DOHH2 (cell line): ENCODE measurements around the gene TPRN.

Experiments used
- EZH2phosphoT487 ChIP-seq: fragments of 200-600 bp; sonication (generic); IDR thresholded peaks from 2 replicates; pipeline ENCODE4 v1.6.1; 2017; ENCODE audit warnings: borderline replicate concordance, mild to moderate bottlenecking, antibody characterized with exemption, low read length, moderate library complexity, mixed read lengths
- TF ChIP-seq, protein P1 (sequence below): fragments of 200-600 bp; sonication (generic); IDR thresholded peaks from one replicate; pipeline ENCODE4 v1.5.1; 2014; ENCODE audit warnings: antibody characterized with exemption, mild to moderate bottlenecking, low read depth, low read length; ENCODE audit not compliant: poor library complexity, severe bottlenecking

GRCh38 chr9:137228506-137228967 is 28.0 kb upstream of the TPRN start:
- TF ChIP-seq, protein P1, sequence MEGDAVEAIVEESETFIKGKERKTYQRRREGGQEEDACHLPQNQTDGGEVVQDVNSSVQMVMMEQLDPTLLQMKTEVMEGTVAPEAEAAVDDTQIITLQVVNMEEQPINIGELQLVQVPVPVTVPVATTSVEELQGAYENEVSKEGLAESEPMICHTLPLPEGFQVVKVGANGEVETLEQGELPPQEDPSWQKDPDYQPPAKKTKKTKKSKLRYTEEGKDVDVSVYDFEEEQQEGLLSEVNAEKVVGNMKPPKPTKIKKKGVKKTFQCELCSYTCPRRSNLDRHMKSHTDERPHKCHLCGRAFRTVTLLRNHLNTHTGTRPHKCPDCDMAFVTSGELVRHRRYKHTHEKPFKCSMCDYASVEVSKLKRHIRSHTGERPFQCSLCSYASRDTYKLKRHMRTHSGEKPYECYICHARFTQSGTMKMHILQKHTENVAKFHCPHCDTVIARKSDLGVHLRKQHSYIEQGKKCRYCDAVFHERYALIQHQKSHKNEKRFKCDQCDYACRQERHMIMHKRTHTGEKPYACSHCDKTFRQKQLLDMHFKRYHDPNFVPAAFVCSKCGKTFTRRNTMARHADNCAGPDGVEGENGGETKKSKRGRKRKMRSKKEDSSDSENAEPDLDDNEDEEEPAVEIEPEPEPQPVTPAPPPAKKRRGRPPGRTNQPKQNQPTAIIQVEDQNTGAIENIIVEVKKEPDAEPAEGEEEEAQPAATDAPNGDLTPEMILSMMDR, result no peak
- TF ChIP-seq EZH2phosphoT487, result no peak
